ENCODE data around the gene SLC4A8. TPM values are rescaled to one million over a fixed set of nuclear protein-coding genes. Genes with fewer than 3 reads are reported as not detected.

Gene SLC4A8
- total RNA-seq, 2 experiments from 2014 or later = 1.0 to 6.7 TPM

- intact Hi-C loops (cut with micrococcal nuclease; ENCODE audit: unreplicated experiment) = no loop called here
- Histone ChIP-seq H3K9me2 (ENCODE audit: insufficient read depth, low read length) (no peaks in the 10 kb centered on the region), H3K27ac (ENCODE audit: low read depth, low read length, poor library complexity, severe bottlenecking) (no peak overlapping the region), H4K20me1 (ENCODE audit: insufficient read depth, low read length) (no peaks in the 10 kb centered on the region), H2AFZ (ENCODE audit: low read length) (no peak overlapping the region), H3K9me3 (ENCODE audit: low read length) (no peaks in the 10 kb centered on the region), H3K36me3 (ENCODE audit: insufficient read depth, low read length) (no peaks in the 10 kb centered on the region), H3K4me2 (ENCODE audit: low read length) (no peak overlapping the region), H3K4me1 (ENCODE audit: insufficient read depth, low read length, poor library complexity, severe bottlenecking) (no peaks in the 10 kb centered on the region), H3K4me3 (ENCODE audit: low read depth, low read length, poor library complexity, severe bottlenecking) (no peak overlapping the region), H3K79me2 (ENCODE audit: insufficient read depth, low read depth, low read length) (no peaks in the 10 kb centered on the region)
- ChIA-PET CTCF (ENCODE audit: unreplicated experiment) (no interaction called here), POLR2A (interaction anchor here (0.5 to 0.8 kb wide), 3 partner anchors 21 to 107 kb away, joined by 3 to 5 read pairs (median 4); no protein-coding TSS in a partner anchor)
- no peak for DNase-seq (ENCODE audit: low spot score)
- TF ChIP-seq, protein P1, sequence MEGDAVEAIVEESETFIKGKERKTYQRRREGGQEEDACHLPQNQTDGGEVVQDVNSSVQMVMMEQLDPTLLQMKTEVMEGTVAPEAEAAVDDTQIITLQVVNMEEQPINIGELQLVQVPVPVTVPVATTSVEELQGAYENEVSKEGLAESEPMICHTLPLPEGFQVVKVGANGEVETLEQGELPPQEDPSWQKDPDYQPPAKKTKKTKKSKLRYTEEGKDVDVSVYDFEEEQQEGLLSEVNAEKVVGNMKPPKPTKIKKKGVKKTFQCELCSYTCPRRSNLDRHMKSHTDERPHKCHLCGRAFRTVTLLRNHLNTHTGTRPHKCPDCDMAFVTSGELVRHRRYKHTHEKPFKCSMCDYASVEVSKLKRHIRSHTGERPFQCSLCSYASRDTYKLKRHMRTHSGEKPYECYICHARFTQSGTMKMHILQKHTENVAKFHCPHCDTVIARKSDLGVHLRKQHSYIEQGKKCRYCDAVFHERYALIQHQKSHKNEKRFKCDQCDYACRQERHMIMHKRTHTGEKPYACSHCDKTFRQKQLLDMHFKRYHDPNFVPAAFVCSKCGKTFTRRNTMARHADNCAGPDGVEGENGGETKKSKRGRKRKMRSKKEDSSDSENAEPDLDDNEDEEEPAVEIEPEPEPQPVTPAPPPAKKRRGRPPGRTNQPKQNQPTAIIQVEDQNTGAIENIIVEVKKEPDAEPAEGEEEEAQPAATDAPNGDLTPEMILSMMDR (conservative IDR thresholded peaks at IDR 0.05; ENCODE audit: low read length) = no peak
- no peak for TF ChIP-seq EZH2phosphoT487 (IDR thresholded peaks at IDR 0.05; ENCODE audit: borderline replicate concordance, low read depth, low read length)
- no TSS peak for BruUV-seq (replicated peaks)
Observed at GRCh38 chr12:51448618-51449256, 24.1 kb downstream of the SLC4A8 start.

DNA sequence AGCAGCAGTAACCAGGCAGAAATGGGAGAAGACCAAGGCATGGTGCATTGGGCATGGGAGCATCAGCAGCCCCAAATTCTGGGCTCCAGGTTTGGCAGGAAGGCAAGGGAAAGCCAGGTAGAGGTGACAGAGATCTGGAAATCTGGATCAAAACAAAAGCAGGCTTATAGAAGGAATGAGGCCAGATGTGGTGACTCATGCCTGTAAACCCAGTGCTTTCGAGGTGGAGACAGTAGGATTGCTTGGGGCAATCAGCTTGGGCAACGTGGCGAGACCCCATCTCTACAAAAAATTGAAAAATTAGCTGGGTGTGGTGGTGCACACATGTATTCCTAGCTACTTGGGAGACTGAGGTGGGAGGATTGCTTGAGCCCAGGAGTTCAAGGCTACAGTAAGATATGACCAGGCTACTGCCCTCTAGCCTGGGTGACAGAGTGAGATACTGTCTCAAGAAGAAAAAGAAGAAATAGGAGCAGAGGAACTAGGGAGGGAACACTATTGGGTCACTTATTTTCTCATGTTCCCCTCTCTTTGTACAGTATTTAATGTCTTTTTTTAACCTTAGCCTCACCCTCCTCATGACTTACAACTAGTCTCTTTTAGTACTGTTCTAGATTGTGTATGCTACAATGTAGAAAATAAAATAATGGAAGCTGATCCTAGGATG lies 25.1 kb downstream of the SLC4A8 start:
- TF ChIP-seq, protein P1 (conservative IDR thresholded peaks at IDR 0.05; ENCODE audit: low read length) = no peak
- TF ChIP-seq EZH2phosphoT487 (IDR thresholded peaks at IDR 0.05; ENCODE audit: borderline replicate concordance, low read depth, low read length) = no peak
- no peak overlapping the region for H3K4me3 ChIP-seq (ENCODE audit: low read depth, low read length, poor library complexity, severe bottlenecking)
- no peaks in the 10 kb centered on the region for H3K36me3 ChIP-seq (ENCODE audit: insufficient read depth, low read length)
- H2AFZ ChIP-seq (ENCODE audit: low read length) = no peak overlapping the region
- no peaks in the 10 kb centered on the region for H3K4me1 ChIP-seq (ENCODE audit: insufficient read depth, low read length, poor library complexity, severe bottlenecking)
- no peaks in the 10 kb centered on the region for H4K20me1 ChIP-seq (ENCODE audit: insufficient read depth, low read length)
- H3K79me2 ChIP-seq (ENCODE audit: insufficient read depth, low read depth, low read length) = no peaks in the 10 kb centered on the region
- H3K9me2 ChIP-seq (ENCODE audit: insufficient read depth, low read length) = no peaks in the 10 kb centered on the region
- intact Hi-C loops (cut with micrococcal nuclease; ENCODE audit: unreplicated experiment) = no loop called here
- DNase-seq (ENCODE audit: low spot score) = no peak
- H3K9me3 ChIP-seq (ENCODE audit: low read length) = no peaks in the 10 kb centered on the region
- no peak overlapping the region for H3K4me2 ChIP-seq (ENCODE audit: low read length)
- ChIA-PET CTCF (ENCODE audit: unreplicated experiment) (no interaction called here), POLR2A (interaction anchor here (0.7 to 0.8 kb wide), 2 partner anchors 22 to 28 kb away, joined by 3 to 4 read pairs; no protein-coding TSS in a partner anchor)
- H3K27ac ChIP-seq (ENCODE audit: low read depth, low read length, poor library complexity, severe bottlenecking) = no peak overlapping the region
- BruUV-seq (replicated peaks) = no TSS peak

GRCh38 chr12:51450333-51450732 lies 25.7 kb downstream of the SLC4A8 start:
- DNase-seq (ENCODE audit: low spot score) = no peak
- no peak overlapping the region for H3K27ac ChIP-seq (ENCODE audit: low read depth, low read length, poor library complexity, severe bottlenecking)
- intact Hi-C loops (cut with micrococcal nuclease; ENCODE audit: unreplicated experiment) = no loop called here
- no peaks in the 10 kb centered on the region for H3K4me1 ChIP-seq (ENCODE audit: insufficient read depth, low read length, poor library complexity, severe bottlenecking)
- no peaks in the 10 kb centered on the region for H3K9me2 ChIP-seq (ENCODE audit: insufficient read depth, low read length)
- ChIA-PET POLR2A (interaction anchor here (0.7 kb wide), 1 partner anchor 28 kb away, joined by 3 read pairs; no protein-coding TSS in a partner anchor), CTCF (ENCODE audit: unreplicated experiment) (no interaction called here)
- H3K79me2 ChIP-seq (ENCODE audit: insufficient read depth, low read depth, low read length) = no peaks in the 10 kb centered on the region
- no TSS peak for BruUV-seq (replicated peaks)
- H3K4me3 ChIP-seq (ENCODE audit: low read depth, low read length, poor library complexity, severe bottlenecking) = no peak overlapping the region
- no peak overlapping the region for H3K4me2 ChIP-seq (ENCODE audit: low read length)
- no peaks in the 10 kb centered on the region for H4K20me1 ChIP-seq (ENCODE audit: insufficient read depth, low read length)
- no peak overlapping the region for H2AFZ ChIP-seq (ENCODE audit: low read length)
- no peaks in the 10 kb centered on the region for H3K36me3 ChIP-seq (ENCODE audit: insufficient read depth, low read length)
- no peaks in the 10 kb centered on the region for H3K9me3 ChIP-seq (ENCODE audit: low read length)
- TF ChIP-seq, protein P1 (conservative IDR thresholded peaks at IDR 0.05; ENCODE audit: low read length) = no peak
- no peak for TF ChIP-seq EZH2phosphoT487 (IDR thresholded peaks at IDR 0.05; ENCODE audit: borderline replicate concordance, low read depth, low read length)
